ENCODE data around the gene B2M. TPM values are rescaled to one million over a fixed set of nuclear protein-coding genes. Genes with fewer than 3 reads are reported as not detected.

Gene B2M
- total RNA-seq, 1 donor from 2014 or later: 120 TPM

DNA sequence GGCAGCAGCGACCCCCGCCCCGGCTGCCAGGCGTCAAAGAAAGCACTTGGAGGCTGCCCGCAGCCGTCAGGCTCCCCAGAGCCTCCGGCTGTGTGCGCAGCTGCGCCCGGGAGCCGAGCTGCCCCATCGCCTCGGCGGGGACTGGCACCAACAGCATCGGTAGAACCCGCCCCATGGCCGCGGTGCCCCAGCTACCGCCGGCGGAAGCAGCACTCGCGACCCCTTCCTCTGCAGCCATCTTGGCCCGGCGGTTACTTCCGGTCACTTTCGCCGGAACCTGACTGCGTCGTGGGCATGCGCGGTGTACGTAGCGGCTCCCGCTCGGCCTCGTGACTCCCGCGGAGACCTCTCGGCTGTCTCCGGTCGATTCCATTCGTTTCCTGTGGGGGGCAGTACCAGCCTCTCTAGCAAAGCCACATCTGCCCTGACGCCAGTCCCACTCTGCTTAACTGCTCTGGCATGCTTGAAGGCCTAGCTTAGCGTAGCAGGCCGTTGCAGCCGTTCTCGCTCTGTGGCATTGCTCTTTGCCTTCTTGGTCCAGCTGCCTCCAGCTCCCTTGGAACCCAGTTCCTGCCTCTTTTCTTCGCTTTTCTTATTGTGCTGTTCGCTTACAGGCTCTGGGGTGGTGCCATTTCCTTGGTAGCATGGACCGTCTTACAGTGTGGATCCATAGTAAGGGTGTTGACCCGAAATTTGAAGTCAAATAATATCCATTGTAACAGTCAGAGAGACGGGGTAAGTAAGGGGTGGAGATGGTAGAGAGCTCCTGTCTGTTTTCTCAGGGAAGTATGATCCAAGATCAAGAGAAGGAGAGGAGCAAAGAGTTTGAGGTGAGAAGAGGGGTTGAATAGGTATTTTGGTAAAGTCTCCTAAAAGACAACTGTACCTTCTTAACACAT lies 47.7 kb upstream of the B2M start, which contains the start of gene SPG11:
SPG11 (minus strand) TSS at position 253 of the 899 bp plus-strand sequence; CDS start at position 238, 15 bp downstream.
- Mint-ChIP-seq H3K9me3 (no peaks in the 10 kb centered on the region), H3K27ac (peak within 1 kb of the TSS; percentile 95), H3K36me3 (peaks cover 4% of the 10 kb centered on the region), H3K27me3 (ENCODE audit: insufficient read depth, low read depth) (no peaks in the 10 kb centered on the region), H3K4me3 (peak within 1 kb of the TSS; percentile 99), H3K4me1 (peaks cover 13% of the 10 kb centered on the region)
- Histone ChIP-seq H3K27me3 (no peaks in the 10 kb centered on the region), H3K27ac (peak within 1 kb of the TSS; percentile 57), H3K79me2 (ENCODE audit: low read depth) (peaks cover 28% of the 10 kb centered on the region), H3K36me3 (no peaks in the 10 kb centered on the region), H3K4me3 (peak within 1 kb of the TSS; percentile 74), H3K9ac (peak within 1 kb of the TSS; percentile 76), H3K4me2 (peak within 1 kb of the TSS; percentile 98), H2AFZ (replicated peaks) (peak within 1 kb of the TSS; percentile 93), H3K4me1 (peaks cover 7% of the 10 kb centered on the region), H3K9me3 (ENCODE audit: low read depth) (no peaks in the 10 kb centered on the region), H3F3A (ENCODE audit: low read depth) (peaks cover 6% of the 10 kb centered on the region), H4K20me1 (ENCODE audit: low read depth) (no peaks in the 10 kb centered on the region)
- TF ChIP-seq, protein P1, sequence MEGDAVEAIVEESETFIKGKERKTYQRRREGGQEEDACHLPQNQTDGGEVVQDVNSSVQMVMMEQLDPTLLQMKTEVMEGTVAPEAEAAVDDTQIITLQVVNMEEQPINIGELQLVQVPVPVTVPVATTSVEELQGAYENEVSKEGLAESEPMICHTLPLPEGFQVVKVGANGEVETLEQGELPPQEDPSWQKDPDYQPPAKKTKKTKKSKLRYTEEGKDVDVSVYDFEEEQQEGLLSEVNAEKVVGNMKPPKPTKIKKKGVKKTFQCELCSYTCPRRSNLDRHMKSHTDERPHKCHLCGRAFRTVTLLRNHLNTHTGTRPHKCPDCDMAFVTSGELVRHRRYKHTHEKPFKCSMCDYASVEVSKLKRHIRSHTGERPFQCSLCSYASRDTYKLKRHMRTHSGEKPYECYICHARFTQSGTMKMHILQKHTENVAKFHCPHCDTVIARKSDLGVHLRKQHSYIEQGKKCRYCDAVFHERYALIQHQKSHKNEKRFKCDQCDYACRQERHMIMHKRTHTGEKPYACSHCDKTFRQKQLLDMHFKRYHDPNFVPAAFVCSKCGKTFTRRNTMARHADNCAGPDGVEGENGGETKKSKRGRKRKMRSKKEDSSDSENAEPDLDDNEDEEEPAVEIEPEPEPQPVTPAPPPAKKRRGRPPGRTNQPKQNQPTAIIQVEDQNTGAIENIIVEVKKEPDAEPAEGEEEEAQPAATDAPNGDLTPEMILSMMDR (IDR thresholded peaks at IDR 0.05): peak; percentile 84
- TF ChIP-seq EZH2 (IDR thresholded peaks at IDR 0.05) (no peak), EZH2phosphoT487 (IDR thresholded peaks at IDR 0.05) (no peak)
- DNase-seq (ENCODE audit: low spot score): peak; percentile 98

DNA sequence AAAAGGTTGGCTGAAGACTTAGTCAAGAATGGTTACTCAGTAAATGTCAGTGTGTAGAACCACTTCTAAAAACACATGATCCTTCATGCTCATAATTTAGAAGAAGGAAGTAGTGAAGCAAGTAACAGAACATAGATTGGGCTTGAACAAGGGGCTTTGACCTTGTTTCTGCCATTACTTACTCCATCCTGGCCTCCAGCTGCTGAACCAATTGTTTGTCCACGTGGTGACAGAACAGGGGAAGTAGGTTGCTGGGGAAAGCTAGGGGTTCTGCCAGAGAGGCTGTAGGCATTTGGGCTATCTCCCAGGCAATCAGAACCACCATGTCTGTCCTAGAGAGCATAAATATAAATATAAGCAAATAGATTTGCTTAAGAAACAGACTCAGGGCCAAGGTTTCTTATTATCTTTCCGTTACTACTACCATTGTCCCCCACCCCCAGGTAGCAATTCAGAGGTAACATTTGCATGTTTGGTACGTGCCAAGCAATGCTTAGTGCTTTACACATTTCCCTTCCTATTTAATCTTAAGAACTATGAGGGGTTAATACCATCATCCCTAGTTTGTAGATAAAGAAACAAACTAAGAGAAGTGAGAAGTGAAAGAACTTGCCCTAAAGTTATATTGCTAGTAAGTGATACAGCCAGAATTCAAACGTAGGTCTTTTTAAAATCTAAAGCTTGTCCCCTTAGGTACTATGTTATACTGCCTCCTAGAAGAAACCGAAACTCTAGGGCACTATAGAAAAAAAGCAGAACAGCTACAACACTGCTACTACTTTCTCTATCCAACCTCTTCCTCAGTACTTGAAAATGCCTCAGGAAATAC lies 44.9 kb upstream of the B2M start:
- H2AFZ ChIP-seq (replicated peaks): peak overlapping the region; percentile 79

DNA sequence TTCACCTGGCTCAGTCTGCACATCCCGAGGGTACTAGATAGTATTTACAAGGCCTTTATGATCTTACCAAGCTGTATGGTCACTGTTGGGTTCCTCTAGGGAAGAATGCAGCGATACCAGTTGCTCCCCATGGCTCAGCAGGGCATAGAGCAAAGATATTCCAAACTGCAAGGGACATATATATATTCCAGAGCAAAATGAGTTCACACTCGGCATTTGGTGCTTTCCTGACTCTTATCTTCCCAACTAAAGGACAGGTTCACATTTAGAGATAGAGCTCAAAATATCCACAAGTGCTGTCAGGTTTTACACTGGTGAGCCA lies 44.3 kb upstream of the B2M start:
- no peak overlapping the region for H3K4me3 ChIP-seq
- Mint-ChIP-seq H3K4me1 (peaks cover 6% of the 10 kb centered on the region), H3K4me3 (no peak overlapping the region), H3K36me3 (no peaks in the 10 kb centered on the region), H3K27me3 (ENCODE audit: insufficient read depth, low read depth) (no peaks in the 10 kb centered on the region), H3K9me3 (no peaks in the 10 kb centered on the region), H3K27ac (no peak overlapping the region)
- no peaks in the 10 kb centered on the region for H3K36me3 ChIP-seq
- H3K9me3 ChIP-seq (ENCODE audit: low read depth): no peaks in the 10 kb centered on the region
- no peak overlapping the region for H3K27ac ChIP-seq
- H2AFZ ChIP-seq (replicated peaks): peak overlapping the region; percentile 79
- TF ChIP-seq EZH2phosphoT487 (IDR thresholded peaks at IDR 0.05): no peak
- no peak for TF ChIP-seq EZH2 (IDR thresholded peaks at IDR 0.05)
- TF ChIP-seq, protein P1 (IDR thresholded peaks at IDR 0.05): no peak
- peaks cover 2% of the 10 kb centered on the region for H3K4me1 ChIP-seq
- no peak overlapping the region for H3K9ac ChIP-seq
- no peaks in the 10 kb centered on the region for H4K20me1 ChIP-seq (ENCODE audit: low read depth)
- peaks cover 6% of the 10 kb centered on the region for H3F3A ChIP-seq (ENCODE audit: low read depth)
- no peak overlapping the region for H3K4me2 ChIP-seq
- H3K27me3 ChIP-seq: no peaks in the 10 kb centered on the region
- H3K79me2 ChIP-seq (ENCODE audit: low read depth): peaks cover 12% of the 10 kb centered on the region
- DNase-seq (ENCODE audit: low spot score): no peak

More for the DNA sequence above, 44.9 kb upstream of the B2M start:
- H3K36me3 ChIP-seq: no peaks in the 10 kb centered on the region
- H3K4me3 ChIP-seq: no peak overlapping the region
- Mint-ChIP-seq H3K9me3 (no peaks in the 10 kb centered on the region), H3K4me1 (peaks cover 11% of the 10 kb centered on the region), H3K36me3 (no peaks in the 10 kb centered on the region), H3K27ac (no peak overlapping the region), H3K4me3 (no peak overlapping the region), H3K27me3 (ENCODE audit: insufficient read depth, low read depth) (no peaks in the 10 kb centered on the region)
- H3K79me2 ChIP-seq (ENCODE audit: low read depth): peaks cover 18% of the 10 kb centered on the region
- peaks cover 7% of the 10 kb centered on the region for H3K4me1 ChIP-seq
- TF ChIP-seq EZH2 (IDR thresholded peaks at IDR 0.05): no peak
- no peak for TF ChIP-seq EZH2phosphoT487 (IDR thresholded peaks at IDR 0.05)
- TF ChIP-seq, protein P1 (IDR thresholded peaks at IDR 0.05): no peak
- no peak overlapping the region for H3K27ac ChIP-seq
- no peak overlapping the region for H3K9ac ChIP-seq
- H3K9me3 ChIP-seq (ENCODE audit: low read depth): no peaks in the 10 kb centered on the region
- H3K27me3 ChIP-seq: no peaks in the 10 kb centered on the region
- DNase-seq (ENCODE audit: low spot score): no peak
- H3F3A ChIP-seq (ENCODE audit: low read depth): peaks cover 6% of the 10 kb centered on the region
- H3K4me2 ChIP-seq: no peak overlapping the region
- no peaks in the 10 kb centered on the region for H4K20me1 ChIP-seq (ENCODE audit: low read depth)
